Transverse colon (tissue), 3 donors: ENCODE results near the gene KLK3.

ENCODE experiments used
- CTCF ChIP-seq, 5 experiments: fragments of 200-600 bp in 3 of 5; fragments of 450-650 bp in 2 of 5; sonication (generic) in 3 of 5; IDR thresholded peaks; 1 replicate in 2 of 5; 2 replicates in 3 of 5; pipeline ENCODE4 v1.5.1; 2016 to 2017; ENCODE audit warnings: antibody characterized with exemption in 5 of 5, inconsistent platforms in 3 of 5, mild to moderate bottlenecking in 2 of 5, moderate library complexity in 1 of 5
- EP300 ChIP-seq: sonication (generic); formaldehyde crosslinking; IDR thresholded peaks from one replicate; pipeline ENCODE4 v1.6.1; 2017; ENCODE audit warnings: antibody characterized with exemption, low read depth
- POLR2A ChIP-seq: fragments of 450-650 bp; IDR thresholded peaks from one replicate; pipeline ENCODE4 v1.6.1; 2016; ENCODE audit warnings: antibody characterized with exemption, mild to moderate bottlenecking, moderate library complexity

GRCh38 chr19:50808856-50809255 is 45.9 kb upstream of the KLK3 start:
- TF ChIP-seq CTCF (IDR thresholded peaks at IDR 0.05), result no peak
- TF ChIP-seq POLR2A, result no peak
- TF ChIP-seq EP300, result no peak
